ENCODE results near the gene FARSB. TPM values are rescaled to one million over a fixed set of nuclear protein-coding genes. Genes with fewer than 3 reads are reported as not detected.

Gene FARSB
- total RNA-seq, 1 donor from 2014 or later = 57.4 TPM

DNA sequence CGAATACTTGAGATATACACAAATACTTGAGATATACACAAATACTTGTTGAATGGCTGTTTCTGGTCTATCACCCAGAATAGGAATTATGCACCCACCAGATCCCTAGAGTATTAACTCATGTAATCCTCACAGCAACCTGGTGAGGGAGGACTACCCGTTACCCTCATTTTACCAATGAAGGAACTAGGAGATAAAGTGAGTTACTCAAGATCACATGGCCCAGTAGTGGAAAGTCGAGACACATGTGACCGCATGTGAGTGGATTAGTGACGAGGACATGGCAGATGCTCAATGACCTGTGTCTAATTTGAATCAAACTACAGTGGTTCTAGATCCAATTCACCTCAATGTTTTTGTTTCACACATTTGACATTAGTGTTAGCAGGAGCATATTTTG lies 18.0 kb upstream of the FARSB start:
- Mint-ChIP-seq H3K36me3 (ENCODE audit: low read depth) (no peaks in the 10 kb centered on the region), H3K4me1 (peaks cover 5% of the 10 kb centered on the region), H3K4me3 (no peak overlapping the region), H3K27ac (no peak overlapping the region), H3K27me3 (peaks cover 72% of the 10 kb centered on the region), H3K9me3 (no peaks in the 10 kb centered on the region)
- intact Hi-C loops (cut with micrococcal nuclease) = no loop called here
- no peak for DNase-seq

GRCh38 chr2:222673273-222673672 lies 17.4 kb upstream of the FARSB start:
- H3K4me3 Mint-ChIP-seq = no peak overlapping the region
- intact Hi-C loops (cut with micrococcal nuclease) = no loop called here
- H3K4me1 Mint-ChIP-seq = peaks cover 5% of the 10 kb centered on the region
- H3K27me3 Mint-ChIP-seq = peaks cover 72% of the 10 kb centered on the region
- no peak for DNase-seq
- no peaks in the 10 kb centered on the region for H3K9me3 Mint-ChIP-seq
- H3K27ac Mint-ChIP-seq = no peak overlapping the region
- no peaks in the 10 kb centered on the region for H3K36me3 Mint-ChIP-seq (ENCODE audit: low read depth)

- Mint-ChIP-seq H3K4me3 (peak overlapping the region; percentile 55), H3K27ac (no peak overlapping the region), H3K9me3 (no peaks in the 10 kb centered on the region), H3K27me3 (peaks cover 70% of the 10 kb centered on the region), H3K36me3 (ENCODE audit: low read depth) (no peaks in the 10 kb centered on the region), H3K4me1 (peaks cover 5% of the 10 kb centered on the region)
- intact Hi-C loops (cut with micrococcal nuclease) = no loop called here
- no peak for DNase-seq
These were observed 16.1 kb upstream of the FARSB start for GRCh38 chr2:222672068-222672401.

DNA sequence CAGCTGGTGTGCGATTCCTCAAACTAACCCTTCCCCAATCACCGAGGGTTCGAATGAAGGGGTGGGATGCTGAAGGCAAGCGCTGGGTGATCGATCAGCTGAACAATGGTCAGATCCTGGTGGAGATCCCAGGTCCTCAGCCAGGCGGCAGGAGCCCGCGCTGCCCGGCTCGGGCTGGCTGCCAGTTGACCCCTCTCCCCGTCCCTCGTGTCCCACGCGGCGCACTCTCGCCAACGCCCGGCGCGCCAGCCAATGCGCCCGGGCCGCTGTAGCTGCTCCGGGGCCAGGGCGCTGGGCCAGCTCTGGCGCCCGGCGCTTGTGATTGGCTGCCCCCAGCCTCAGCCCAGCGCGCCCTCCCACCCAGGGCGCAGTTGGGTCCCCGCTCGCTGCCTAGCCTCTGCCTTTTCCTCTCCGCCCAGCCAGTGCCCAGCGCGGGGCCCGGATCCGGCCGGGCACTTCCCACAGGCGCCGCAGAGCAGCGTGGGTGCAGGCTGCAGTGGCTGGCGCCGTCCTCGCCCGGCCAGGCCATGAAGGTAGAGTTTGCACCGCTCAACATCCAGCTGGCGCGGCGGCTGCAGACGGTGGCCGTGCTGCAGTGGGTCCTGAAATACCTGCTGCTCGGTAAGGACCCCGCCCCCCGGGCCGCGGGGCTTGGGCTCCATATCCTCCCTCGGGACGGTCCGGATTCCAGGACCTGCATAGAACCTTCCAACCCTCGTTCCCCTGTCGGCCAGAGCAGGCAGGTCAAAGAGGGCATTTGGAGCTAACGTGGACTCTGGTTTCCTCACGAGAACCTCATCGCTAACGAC lies 15.6 kb upstream of the FARSB start, which contains the start of gene MOGAT1:
MOGAT1 (plus strand) TSS at position 400 of the 809 bp plus-strand sequence; CDS start at position 528, 128 bp downstream.
- DNase-seq = no peak
- intact Hi-C loops (cut with micrococcal nuclease) = no loop called here
- Mint-ChIP-seq H3K4me3 (peak within 1 kb of the TSS; percentile 55), H3K27me3 (peaks cover 69% of the 10 kb centered on the region), H3K4me1 (peaks cover 5% of the 10 kb centered on the region), H3K27ac (no peak within 1 kb of the TSS), H3K9me3 (no peaks in the 10 kb centered on the region), H3K36me3 (ENCODE audit: low read depth) (no peaks in the 10 kb centered on the region)

DNA sequence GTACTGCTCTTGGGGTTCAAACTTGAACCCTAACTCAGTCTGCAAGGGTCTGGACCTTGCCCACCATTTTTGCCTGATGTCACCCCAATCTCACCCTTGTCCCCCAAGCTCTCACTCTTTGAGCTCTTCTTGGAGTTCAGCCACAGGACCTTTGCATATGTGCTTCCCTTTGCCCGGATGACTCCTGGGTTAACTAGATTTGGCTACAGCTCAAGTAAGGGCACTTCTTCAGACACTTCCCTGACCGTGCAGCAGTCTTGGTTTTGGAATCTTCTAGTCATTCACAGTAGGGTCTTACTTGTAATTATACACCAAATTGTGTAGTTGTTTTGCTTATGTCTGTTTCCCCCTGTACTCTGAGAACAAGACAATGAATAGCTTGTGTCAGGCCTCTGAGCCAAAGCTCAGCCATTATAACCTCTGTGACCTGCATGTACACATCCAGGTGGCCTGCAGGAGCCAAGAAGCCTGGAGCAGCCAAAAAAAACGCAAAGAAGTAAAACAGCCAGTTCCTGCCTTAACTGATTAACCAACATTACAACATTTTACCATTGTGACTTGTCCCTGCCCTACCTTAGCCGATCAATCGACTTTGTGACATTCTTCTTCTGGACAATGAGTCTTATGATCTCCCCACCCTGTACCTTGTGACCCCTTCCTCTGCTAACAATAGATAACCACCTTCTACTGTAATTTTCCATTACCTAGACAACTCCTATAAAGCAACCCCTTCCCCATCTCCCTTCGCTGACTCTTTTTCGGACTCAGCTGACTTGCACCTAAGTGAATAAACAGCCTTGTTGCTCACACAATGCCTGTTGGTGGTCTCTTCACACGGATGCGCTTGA lies 14.5 kb upstream of the FARSB start:
- intact Hi-C loops (cut with micrococcal nuclease) = no loop called here
- Mint-ChIP-seq H3K4me3 (no peak overlapping the region), H3K27me3 (peaks cover 70% of the 10 kb centered on the region), H3K9me3 (no peaks in the 10 kb centered on the region), H3K4me1 (peaks cover 5% of the 10 kb centered on the region), H3K27ac (no peak overlapping the region), H3K36me3 (ENCODE audit: low read depth) (no peaks in the 10 kb centered on the region)
- DNase-seq = no peak

DNA sequence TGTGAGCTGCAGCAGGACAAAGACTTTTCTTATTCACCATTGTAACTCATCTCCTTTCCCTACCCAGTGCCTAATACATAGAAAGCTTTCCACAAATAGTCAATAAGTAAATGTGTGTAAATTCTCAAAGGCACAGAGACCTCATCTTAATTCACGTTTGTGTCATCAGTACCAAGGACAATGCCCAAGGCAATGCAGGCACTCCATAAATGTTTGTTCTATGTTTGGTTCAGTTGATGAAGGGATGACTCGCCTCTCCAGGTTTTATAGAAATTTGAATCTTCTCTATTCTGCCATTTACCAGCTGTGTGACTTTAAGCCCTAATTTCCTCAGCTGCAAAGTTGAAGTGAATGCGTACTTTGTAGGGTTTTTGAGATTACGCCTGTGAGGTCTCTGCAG lies 13.5 kb upstream of the FARSB start:
- peaks cover 5% of the 10 kb centered on the region for H3K4me1 Mint-ChIP-seq

DNA sequence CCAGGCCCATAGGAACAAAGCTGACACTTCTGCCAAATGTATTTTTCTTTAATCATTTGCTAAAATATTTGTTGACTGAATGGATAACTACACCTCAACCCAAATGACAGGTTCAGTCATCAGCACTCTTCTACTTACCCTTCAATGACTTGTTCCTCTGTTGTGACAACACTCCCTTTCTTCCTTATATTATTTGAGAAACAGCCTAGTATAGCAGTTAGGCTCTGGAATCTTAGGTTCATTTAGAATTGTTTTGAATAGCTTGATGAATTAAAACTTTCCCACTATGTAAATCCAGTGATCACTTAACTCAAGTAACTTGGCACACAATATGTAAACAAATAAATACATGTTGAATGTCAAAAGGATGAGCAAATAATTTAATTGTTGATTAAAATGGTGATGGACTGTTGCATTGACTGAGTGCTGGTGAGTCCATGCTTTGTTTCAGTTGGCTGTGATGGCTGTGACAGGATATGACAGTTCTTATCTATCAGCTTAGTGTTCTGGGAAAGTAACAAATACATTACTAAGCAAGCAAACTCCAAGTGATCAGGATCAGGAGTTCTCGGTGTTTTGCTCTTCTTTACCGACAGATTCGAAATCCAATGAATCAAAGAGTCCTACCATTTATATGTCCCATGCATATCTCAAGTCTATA lies 12.7 kb upstream of the FARSB start:
- peaks cover 60% of the 10 kb centered on the region for H3K27me3 Mint-ChIP-seq
- H3K9me3 Mint-ChIP-seq = no peaks in the 10 kb centered on the region
- H3K4me1 Mint-ChIP-seq = peaks cover 5% of the 10 kb centered on the region
- intact Hi-C loops (cut with micrococcal nuclease) = no loop called here
- no peak for DNase-seq
- no peak overlapping the region for H3K4me3 Mint-ChIP-seq
- H3K36me3 Mint-ChIP-seq (ENCODE audit: low read depth) = no peaks in the 10 kb centered on the region
- no peak overlapping the region for H3K27ac Mint-ChIP-seq

More for the DNA sequence above, 13.5 kb upstream of the FARSB start:
- no peaks in the 10 kb centered on the region for H3K9me3 Mint-ChIP-seq
- no peak overlapping the region for H3K27ac Mint-ChIP-seq
- intact Hi-C loops (cut with micrococcal nuclease) = no loop called here
- peaks cover 65% of the 10 kb centered on the region for H3K27me3 Mint-ChIP-seq
- no peaks in the 10 kb centered on the region for H3K36me3 Mint-ChIP-seq (ENCODE audit: low read depth)
- no peak for DNase-seq
- H3K4me3 Mint-ChIP-seq = no peak overlapping the region

- H3K27ac Mint-ChIP-seq = no peak overlapping the region
- no peak overlapping the region for H3K4me3 Mint-ChIP-seq
- DNase-seq = no peak
- H3K27me3 Mint-ChIP-seq = peaks cover 19% of the 10 kb centered on the region
- H3K36me3 Mint-ChIP-seq (ENCODE audit: low read depth) = no peaks in the 10 kb centered on the region
- no peaks in the 10 kb centered on the region for H3K4me1 Mint-ChIP-seq
- no peaks in the 10 kb centered on the region for H3K9me3 Mint-ChIP-seq
- intact Hi-C loops (cut with micrococcal nuclease) = no loop called here
These were observed 7.6 kb upstream of the FARSB start for GRCh38 chr2:222663479-222663878.

GRCh38 chr2:222656526-222657446 lies 894 bp upstream of the FARSB start:
- intact Hi-C loops (cut with micrococcal nuclease) = loop anchor here (1.0 to 5.0 kb wide), 3 partner anchors 131 to 232 kb away; partner anchors contain the start of genes ACSL3 and SGPP2
- Mint-ChIP-seq H3K4me3 (peak overlapping the region; percentile 100), H3K27ac (peak overlapping the region; percentile 98), H3K4me1 (peaks cover 32% of the 10 kb centered on the region), H3K9me3 (no peaks in the 10 kb centered on the region), H3K27me3 (peaks cover 2% of the 10 kb centered on the region), H3K36me3 (ENCODE audit: low read depth) (peaks cover 19% of the 10 kb centered on the region)
- peak; percentile 60 for DNase-seq

DNA sequence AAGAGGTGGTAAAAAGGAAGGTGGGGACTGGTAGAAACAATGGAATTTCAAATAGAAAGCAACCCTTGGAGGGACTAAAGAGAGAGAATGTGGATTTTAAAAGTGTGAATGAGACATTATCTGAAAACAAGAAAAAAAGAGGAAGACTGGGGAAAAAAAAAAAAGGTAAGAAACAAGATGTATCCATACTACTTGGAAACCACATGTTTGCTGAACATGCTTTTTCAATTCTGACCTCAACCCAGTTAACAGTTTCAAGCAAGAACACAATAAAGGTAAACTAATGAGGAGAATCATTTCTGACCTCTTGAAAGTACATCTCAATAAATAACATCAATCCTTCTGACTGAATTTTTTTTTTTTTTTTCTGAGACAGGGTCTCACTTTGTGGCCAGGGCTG lies 2.6 kb downstream of the FARSB start:
- Mint-ChIP-seq H3K4me1 (peaks cover 41% of the 10 kb centered on the region), H3K27ac (peak overlapping the region; percentile 69), H3K36me3 (ENCODE audit: low read depth) (peaks cover 30% of the 10 kb centered on the region), H3K9me3 (no peaks in the 10 kb centered on the region), H3K4me3 (peak overlapping the region; percentile 100), H3K27me3 (no peaks in the 10 kb centered on the region)
- intact Hi-C loops (cut with micrococcal nuclease) = no loop called here
- DNase-seq = no peak

DNA sequence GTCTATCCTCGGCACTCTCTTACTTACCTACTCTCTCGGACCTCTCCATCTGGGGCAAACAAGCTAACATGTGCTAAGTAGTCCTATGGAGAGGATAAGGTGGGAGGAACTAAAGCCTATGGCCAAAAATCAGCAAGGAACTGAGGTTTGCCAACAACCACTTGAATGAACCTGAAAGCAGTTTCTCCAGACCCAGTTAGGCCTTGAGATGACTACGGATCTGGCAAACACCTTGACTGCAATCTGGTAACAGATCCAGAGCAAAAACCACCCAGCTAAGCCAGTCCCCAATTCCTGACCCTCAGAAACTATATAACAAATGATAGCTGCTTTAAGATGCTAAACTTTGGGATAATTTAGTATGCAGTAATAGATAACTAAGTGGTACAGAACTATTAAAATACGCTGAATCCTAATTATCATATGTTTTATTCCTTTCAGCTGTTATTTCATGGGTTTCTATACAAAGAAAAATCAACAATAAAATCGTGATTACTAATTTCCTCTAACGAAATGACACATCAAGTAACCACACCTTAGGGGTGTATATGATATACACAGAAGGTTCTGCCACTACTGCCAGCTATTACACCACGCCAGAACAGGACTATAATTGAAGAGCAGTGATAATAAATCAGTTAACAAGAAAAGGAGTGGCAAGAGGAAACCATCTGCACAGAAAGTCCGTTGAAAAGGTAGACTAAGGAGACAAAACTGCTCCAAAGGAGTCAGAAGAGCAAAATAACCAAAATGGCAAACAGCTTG lies 3.2 kb downstream of the FARSB start:
- intact Hi-C loops (cut with micrococcal nuclease) = no loop called here

DNA sequence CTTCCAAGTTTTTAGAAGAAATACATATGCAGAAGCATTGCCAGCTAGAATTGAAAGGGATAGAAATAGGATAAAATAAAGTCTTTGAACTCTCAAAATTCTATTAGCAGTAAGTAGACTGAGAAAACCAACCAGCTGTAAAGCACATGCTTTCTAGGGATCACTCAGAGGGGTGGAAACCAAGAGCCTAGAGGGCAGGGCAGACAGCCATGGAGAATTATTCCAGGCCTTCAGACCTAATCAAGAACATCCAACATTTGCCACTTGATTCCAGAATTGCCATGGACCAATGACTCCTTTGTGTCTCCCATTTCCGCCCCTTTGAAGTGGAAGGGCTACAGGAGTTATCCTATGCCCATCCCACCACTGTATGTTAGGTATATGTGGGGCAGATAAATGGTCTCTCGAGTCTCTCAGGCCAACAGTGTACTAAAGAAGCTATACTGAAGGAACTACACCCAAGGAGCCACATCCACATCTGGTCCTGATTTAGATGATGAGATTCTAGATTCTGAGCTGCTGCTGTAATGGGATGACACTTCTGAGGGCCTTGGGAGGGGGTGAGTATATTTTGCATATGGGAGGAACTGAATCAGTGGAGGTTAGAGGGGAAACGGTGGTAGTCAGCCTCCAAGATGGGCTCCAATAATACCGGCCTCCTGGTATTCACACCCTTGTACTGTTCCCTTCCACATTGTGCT lies 4.0 kb downstream of the FARSB start:
- no peak overlapping the region for H3K4me3 Mint-ChIP-seq
- peaks cover 38% of the 10 kb centered on the region for H3K4me1 Mint-ChIP-seq
- peaks cover 39% of the 10 kb centered on the region for H3K36me3 Mint-ChIP-seq (ENCODE audit: low read depth)
- peak; percentile 48 for DNase-seq
- no peaks in the 10 kb centered on the region for H3K9me3 Mint-ChIP-seq
- intact Hi-C loops (cut with micrococcal nuclease) = no loop called here
- H3K27me3 Mint-ChIP-seq = no peaks in the 10 kb centered on the region
- H3K27ac Mint-ChIP-seq = no peak overlapping the region

More for the DNA sequence above, 3.2 kb downstream of the FARSB start:
- H3K4me1 Mint-ChIP-seq = peaks cover 41% of the 10 kb centered on the region
- DNase-seq = no peak
- no peaks in the 10 kb centered on the region for H3K9me3 Mint-ChIP-seq
- H3K4me3 Mint-ChIP-seq = peak overlapping the region; percentile 100
- H3K36me3 Mint-ChIP-seq (ENCODE audit: low read depth) = peaks cover 35% of the 10 kb centered on the region
- no peaks in the 10 kb centered on the region for H3K27me3 Mint-ChIP-seq
- H3K27ac Mint-ChIP-seq = peak overlapping the region; percentile 38

Measured in activated CD4-positive, alpha-beta T cell treated with anti-CD3 and anti-CD28 coated beads, Interleukin-2, amount 10 ng/mL, durations not matched to agents 24 days and 14 days (primary cell).